Measurements from ENCODE around the gene INTS15.

- TF ChIP-seq CTCF (IDR thresholded peaks at IDR 0.05), result no peak
- TF ChIP-seq TCF7L2 (IDR thresholded peaks at IDR 0.05; ENCODE audit: low read depth, low read length), result no peak
- TF ChIP-seq REST (IDR thresholded peaks at IDR 0.05; ENCODE audit: insufficient read depth in 1 of 2, low read depth in 2 of 2, low read length in 1 of 2), result no peak
- no peak for TF ChIP-seq POLR2AphosphoS5 (IDR thresholded peaks at IDR 0.05; ENCODE audit: low read depth, low read length)
Measured at GRCh38 chr7:6644728-6645127, 54.9 kb downstream of the INTS15 start.
